Muscle of leg (tissue), 16 donors: Measurements from ENCODE around the gene WIZ. TPM values are rescaled to one million over a fixed set of nuclear protein-coding genes. Genes with fewer than 3 reads are reported as not detected.
"Not testable (repeated sequence)": the region's sequence is repeated elsewhere in the genome, so short reads cannot be mapped to it uniquely, and the experiment has no call there.

Experiments used
- DNase-seq: peaks from one replicate; pipeline ENCODE4 v3.0.0; 2013
- H3K27ac ChIP-seq: one replicate; pipeline ENCODE4 v1.5.1; 2013; ENCODE audit warnings: mild to moderate bottlenecking, low read length, control low read depth
- H3K27me3 ChIP-seq: one replicate; pipeline ENCODE4 v1.6.1; 2013; ENCODE audit warnings: low read length; ENCODE audit not compliant: control insufficient read depth, insufficient read depth
- H3K36me3 ChIP-seq: one replicate; pipeline ENCODE4 v1.6.1; 2013; ENCODE audit warnings: low read length; ENCODE audit not compliant: control insufficient read depth, insufficient read depth
- H3K4me1 ChIP-seq: one replicate; pipeline ENCODE4 v1.6.1; 2013; ENCODE audit warnings: low read length; ENCODE audit not compliant: control insufficient read depth, insufficient read depth
- H3K4me3 ChIP-seq: one replicate; pipeline ENCODE4 v1.5.1; 2013; ENCODE audit warnings: low read length, control low read depth
- H3K9me3 ChIP-seq: replicated peaks from 2 replicates; pipeline ENCODE4 v1.6.1; 2013; ENCODE audit warnings: low read depth, low read length; ENCODE audit not compliant: control insufficient read depth
- WGBS: methylation state at CpG from one replicate; pipeline ENCODE4 v1.1.5; 2013; ENCODE audit warnings: missing lambda C conversion rate; ENCODE audit not compliant: insufficient coverage; 5-methylcytosine and 5-hydroxymethylcytosine counted together
- long read RNA-seq, 11 donors: transcript quantifications; one replicate each; lab custom pipeline, GENCODE V29; 2026
- polyA plus RNA-seq, 8 donors: library from polyadenylated mRNA; unstranded; fragments of 120-200 nt; gene quantifications; one replicate each; pipeline versions ENCODE4 v1.2.1 to v1.2.3, GENCODE V29; 2013; ENCODE audit warnings: inconsistent platforms in 1 of 8, low replicate concordance in 1 of 8; ENCODE audit not compliant: insufficient read length in 8 of 8, insufficient read depth in 1 of 8
- total RNA-seq: library from RNA; stranded (reverse); fragments of 120-200 nt; gene quantifications from one replicate; pipeline ENCODE4 v1.2.4, GENCODE V29; 2013

WIZ gene
- total RNA-seq (6.8 TPM), polyA plus RNA-seq (10 to 100 TPM; 24.4 to 38.1 (median 32.7) TPM)
- long read RNA-seq, donor 1, result 0 reads
- long read RNA-seq, donor 2, result 0 reads
- long read RNA-seq, donor 3, full-length matches to known transcripts, result 3 of 8 reads
- long read RNA-seq, donor 3, partial matches to known transcripts, result 5 of 8 reads
- long read RNA-seq, donor 3, other reads (novel, unspliced or antisense), result 0 of 8 reads
- long read RNA-seq, donor 4, partial matches to known transcripts, result 12 of 15 reads
- long read RNA-seq, donor 4, other reads (novel, unspliced or antisense), result 0 of 15 reads
- long read RNA-seq, donor 5, partial matches to known transcripts, result 0 of 2 reads
- long read RNA-seq, donor 5, other reads (novel, unspliced or antisense), result 0 of 2 reads
- long read RNA-seq, donor 6, partial matches to known transcripts, result 19 of 23 reads
- long read RNA-seq, donor 6, other reads (novel, unspliced or antisense), result 0 of 23 reads
- long read RNA-seq, donor 7, partial matches to known transcripts, result 25 of 26 reads
- long read RNA-seq, donor 7, other reads (novel, unspliced or antisense), result 0 of 26 reads
- long read RNA-seq, donor 8, partial matches to known transcripts, result 0 of 1 reads
- long read RNA-seq, donor 8, other reads (novel, unspliced or antisense), result 0 of 1 reads
- long read RNA-seq, donor 9, partial matches to known transcripts, result 7 of 8 reads
- long read RNA-seq, donor 9, other reads (novel, unspliced or antisense), result 0 of 8 reads
- long read RNA-seq, donor 10, partial matches to known transcripts, result 6 of 6 reads
- long read RNA-seq, donor 10, other reads (novel, unspliced or antisense), result 0 of 6 reads
- long read RNA-seq, donor 11, result 0 reads

GRCh38 chr19:15449620-15450527 is at the start of gene WIZ:
WIZ (minus strand) TSS chr19:15449956; CDS start chr19:15448307, 1,649 bp downstream.
- WGBS, result 1% methylated on average over 21 of the region's 77 CpGs
- H3K36me3 ChIP-seq, result peaks cover 2% of the 10 kb centered on the region
- peak; percentile 89 for DNase-seq

GRCh38 chr19:15498910-15499309 is 49.2 kb upstream of the WIZ start:
- H3K4me3 ChIP-seq, result no peak overlapping the region
- DNase-seq, result no peak
- H3K36me3 ChIP-seq, result no peaks in the 10 kb centered on the region
- H3K27ac ChIP-seq, result no peak overlapping the region
- H3K27me3 ChIP-seq, result peaks cover 9% of the 10 kb centered on the region
- H3K9me3 ChIP-seq, result no peaks in the 10 kb centered on the region
- H3K4me1 ChIP-seq, result no peaks in the 10 kb centered on the region
- WGBS, result 34% methylated on average over 5 of the region's 6 CpGs

More at GRCh38 chr19:15449620-15450527, at the start of gene WIZ:
- peak within 1 kb of the TSS; percentile 77 for H3K27ac ChIP-seq
- peak within 1 kb of the TSS; percentile 54 for H3K4me3 ChIP-seq
- H3K27me3 ChIP-seq, result peaks cover 10% of the 10 kb centered on the region
- peaks cover 47% of the 10 kb centered on the region for H3K4me1 ChIP-seq
- H3K9me3 ChIP-seq, result no peaks in the 10 kb centered on the region

GRCh38 chr19:15498156-15498858 is 48.6 kb upstream of the WIZ start:
- Histone ChIP-seq H3K9me3 (no peaks in the 10 kb centered on the region), H3K36me3 (no peaks in the 10 kb centered on the region), H3K27ac (no peak overlapping the region), H3K27me3 (peaks cover 9% of the 10 kb centered on the region), H3K4me1 (no peaks in the 10 kb centered on the region), H3K4me3 (no peak overlapping the region)
- WGBS, result 58% methylated on average over 5 of the region's 10 CpGs
- DNase-seq, result no peak

GRCh38 chr19:15495151-15495550 is 45.4 kb upstream of the WIZ start:
- H3K9me3 ChIP-seq, result no peaks in the 10 kb centered on the region
- no peaks in the 10 kb centered on the region for H3K36me3 ChIP-seq
- H3K27ac ChIP-seq, result no peak overlapping the region
- no peaks in the 10 kb centered on the region for H3K4me1 ChIP-seq
- no CpG with 5 or more reads among the region's 1 CpG for whole genome bisulfite sequencing
- DNase-seq, result no peak
- H3K4me3 ChIP-seq, result no peak overlapping the region
- peaks cover 5% of the 10 kb centered on the region for H3K27me3 ChIP-seq

- no peak overlapping the region for H3K27ac ChIP-seq
- H3K36me3 ChIP-seq, result no peaks in the 10 kb centered on the region
- 42% methylated on average over 7 of the region's 13 CpGs for WGBS
- peak; percentile 48 for DNase-seq
- H3K27me3 ChIP-seq, result no peaks in the 10 kb centered on the region
- H3K4me3 ChIP-seq, result no peak overlapping the region
- peaks cover 2% of the 10 kb centered on the region for H3K9me3 ChIP-seq
- peaks cover 6% of the 10 kb centered on the region for H3K4me1 ChIP-seq
These were observed 38.9 kb upstream of the WIZ start for GRCh38 chr19:15488489-15489226.

- H3K4me1 ChIP-seq, result peaks cover 6% of the 10 kb centered on the region
- peaks cover 2% of the 10 kb centered on the region for H3K9me3 ChIP-seq
- 96% methylated on average over 2 of the region's 4 CpGs for WGBS
- no peak for DNase-seq
- H3K27ac ChIP-seq, result no peak overlapping the region
- H3K4me3 ChIP-seq, result no peak overlapping the region
- H3K36me3 ChIP-seq, result no peaks in the 10 kb centered on the region
- H3K27me3 ChIP-seq, result no peaks in the 10 kb centered on the region
These were observed 37.3 kb upstream of the WIZ start for GRCh38 chr19:15487038-15487437.

GRCh38 chr19:15485768-15486167 is 36.0 kb upstream of the WIZ start:
- H3K27me3 ChIP-seq, DNase-seq, H3K4me1 ChIP-seq, H3K4me3 ChIP-seq, H3K27ac ChIP-seq, H3K9me3 ChIP-seq, H3K36me3 ChIP-seq: not testable (repeated sequence)
- 71% methylated on average over 5 of the region's 5 CpGs for WGBS

GRCh38 chr19:15480996-15481395 is 31.2 kb upstream of the WIZ start:
- not testable (repeated sequence) for H3K27ac ChIP-seq, H3K4me1 ChIP-seq, H3K27me3 ChIP-seq, H3K9me3 ChIP-seq, H3K4me3 ChIP-seq, H3K36me3 ChIP-seq, DNase-seq
- WGBS, result no CpG with 5 or more reads among the region's 7 CpGs
